ENCODE data around the gene KRT86.

- TF ChIP-seq, protein P1, sequence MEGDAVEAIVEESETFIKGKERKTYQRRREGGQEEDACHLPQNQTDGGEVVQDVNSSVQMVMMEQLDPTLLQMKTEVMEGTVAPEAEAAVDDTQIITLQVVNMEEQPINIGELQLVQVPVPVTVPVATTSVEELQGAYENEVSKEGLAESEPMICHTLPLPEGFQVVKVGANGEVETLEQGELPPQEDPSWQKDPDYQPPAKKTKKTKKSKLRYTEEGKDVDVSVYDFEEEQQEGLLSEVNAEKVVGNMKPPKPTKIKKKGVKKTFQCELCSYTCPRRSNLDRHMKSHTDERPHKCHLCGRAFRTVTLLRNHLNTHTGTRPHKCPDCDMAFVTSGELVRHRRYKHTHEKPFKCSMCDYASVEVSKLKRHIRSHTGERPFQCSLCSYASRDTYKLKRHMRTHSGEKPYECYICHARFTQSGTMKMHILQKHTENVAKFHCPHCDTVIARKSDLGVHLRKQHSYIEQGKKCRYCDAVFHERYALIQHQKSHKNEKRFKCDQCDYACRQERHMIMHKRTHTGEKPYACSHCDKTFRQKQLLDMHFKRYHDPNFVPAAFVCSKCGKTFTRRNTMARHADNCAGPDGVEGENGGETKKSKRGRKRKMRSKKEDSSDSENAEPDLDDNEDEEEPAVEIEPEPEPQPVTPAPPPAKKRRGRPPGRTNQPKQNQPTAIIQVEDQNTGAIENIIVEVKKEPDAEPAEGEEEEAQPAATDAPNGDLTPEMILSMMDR (IDR thresholded peaks at IDR 0.05) = no peak
- no peak for TF ChIP-seq POLR2A (IDR thresholded peaks at IDR 0.05)
Observed at GRCh38 chr12:52264435-52264825, 10.0 kb upstream of the KRT86 start.
